Measurements from ENCODE around the gene CD74.

DNA sequence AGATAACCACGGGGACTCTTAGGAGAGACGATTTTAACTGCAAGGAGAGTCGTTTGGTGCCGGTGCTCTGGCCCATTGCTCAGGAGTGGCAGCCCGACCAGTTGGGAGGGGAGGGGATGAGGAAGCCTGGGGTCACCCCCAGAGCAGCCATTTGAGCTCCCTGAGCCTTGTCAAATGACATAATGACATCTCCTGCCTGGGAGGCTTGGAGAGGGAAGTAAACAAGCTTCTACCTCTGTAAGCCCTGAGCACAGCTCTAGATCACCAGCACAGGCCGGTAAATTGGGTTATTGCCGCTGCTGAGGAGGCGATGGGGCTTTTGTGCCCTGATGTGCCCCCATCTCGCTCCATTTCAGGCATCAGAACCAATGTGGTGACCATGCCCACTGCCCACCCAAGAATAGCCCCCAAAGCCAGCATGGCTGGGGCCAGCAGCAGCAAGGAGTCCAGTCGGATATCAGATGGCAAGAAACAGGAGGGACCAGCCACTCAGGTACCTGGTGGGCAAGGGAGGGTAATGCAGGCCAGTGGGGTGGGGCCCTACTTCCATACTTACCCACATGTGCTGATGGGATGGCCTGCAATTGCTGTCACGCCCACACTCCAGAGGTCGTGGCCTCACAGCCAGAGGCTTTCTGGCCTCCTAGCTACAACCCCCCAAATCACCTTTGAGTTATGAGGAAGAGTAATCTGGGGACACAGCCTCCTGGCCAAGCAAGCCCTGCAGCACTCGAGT is 23.0 kb downstream of the CD74 start:
- TF ChIP-seq EZH2 (IDR thresholded peaks at IDR 0.05; ENCODE audit: low read length, unreplicated experiment) (no peak), CTCF (conservative IDR thresholded peaks at IDR 0.05; ENCODE audit: low read depth, low read length) (no peak), EZH2phosphoT487 (IDR thresholded peaks at IDR 0.05; ENCODE audit: borderline replicate concordance, low read length) (no peak)

Data from PC-3 (cell line).